Stimulated activated naive CD8-positive, alpha-beta T cell treated with anti-CD3 and anti-CD28 coated beads, Interleukin-15, Interleukin-2, amounts not matched to agents 100 ng/mL and 50 ng/mL, for 24 hours (primary cell): Measurements from ENCODE around the gene CELF4.
"Not testable (repeated sequence)": the region's sequence is repeated elsewhere in the genome, so short reads cannot be mapped to it uniquely, and the experiment has no call there.

Experiments
- H3K27ac Mint-ChIP-seq: one replicate; pipeline ENCODE4 v1.8.0; 2021; ENCODE audit warnings: mild to moderate bottlenecking, mixed read lengths
- H3K27me3 Mint-ChIP-seq: one replicate; pipeline ENCODE4 v1.8.0; 2021; ENCODE audit warnings: mixed read lengths
- H3K36me3 Mint-ChIP-seq: one replicate; pipeline ENCODE4 v1.8.0; 2021; ENCODE audit warnings: low read depth, mixed read lengths
- H3K4me1 Mint-ChIP-seq: one replicate; pipeline ENCODE4 v1.8.0; 2021; ENCODE audit warnings: low read depth, mixed read lengths
- H3K4me3 Mint-ChIP-seq: one replicate; pipeline ENCODE4 v1.8.0; 2021; ENCODE audit warnings: mild to moderate bottlenecking, mixed read lengths
- H3K9me3 Mint-ChIP-seq: one replicate; pipeline ENCODE4 v1.8.0; 2021; ENCODE audit warnings: mixed read lengths

The CELF4 gene

GRCh38 chr18:37470986-37471385, 94.6 kb downstream of the CELF4 start:
- no peak overlapping the region for H3K4me3 Mint-ChIP-seq
- H3K4me1 Mint-ChIP-seq = no peaks in the 10 kb centered on the region
- no peaks in the 10 kb centered on the region for H3K36me3 Mint-ChIP-seq
- H3K27ac Mint-ChIP-seq = no peak overlapping the region
- H3K9me3 Mint-ChIP-seq = no peaks in the 10 kb centered on the region
- H3K27me3 Mint-ChIP-seq = no peaks in the 10 kb centered on the region

- Mint-ChIP-seq H3K27ac (no peak overlapping the region), H3K9me3 (no peaks in the 10 kb centered on the region), H3K4me3 (no peak overlapping the region), H3K27me3 (no peaks in the 10 kb centered on the region), H3K36me3 (no peaks in the 10 kb centered on the region), H3K4me1 (no peaks in the 10 kb centered on the region)
These were observed 98.5 kb downstream of the CELF4 start for GRCh38 chr18:37467002-37467662.

DNA sequence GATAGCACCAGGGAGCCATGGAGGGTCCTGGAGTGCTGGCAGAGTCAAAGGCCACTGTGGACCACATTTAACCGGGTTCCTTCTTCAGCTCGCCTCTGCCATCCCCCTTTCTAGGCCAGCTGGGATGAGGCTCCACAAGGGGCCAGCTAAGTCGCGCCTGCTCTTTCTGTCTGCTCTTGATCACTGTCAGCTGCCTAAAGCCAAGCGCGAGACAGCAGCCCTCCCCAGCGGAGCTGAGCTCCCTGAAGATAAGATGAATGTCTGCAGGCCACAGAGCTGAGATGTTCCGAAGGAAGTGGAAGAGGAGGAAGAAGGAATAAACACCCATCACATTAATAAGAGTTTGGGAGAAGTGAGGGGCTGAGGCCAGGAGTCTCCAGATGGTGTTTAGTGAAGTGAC, 99.6 kb downstream of the CELF4 start:
- Mint-ChIP-seq H3K9me3 (no peaks in the 10 kb centered on the region), H3K27me3 (no peaks in the 10 kb centered on the region), H3K4me3 (no peak overlapping the region), H3K4me1 (no peaks in the 10 kb centered on the region), H3K27ac (no peak overlapping the region), H3K36me3 (no peaks in the 10 kb centered on the region)

DNA sequence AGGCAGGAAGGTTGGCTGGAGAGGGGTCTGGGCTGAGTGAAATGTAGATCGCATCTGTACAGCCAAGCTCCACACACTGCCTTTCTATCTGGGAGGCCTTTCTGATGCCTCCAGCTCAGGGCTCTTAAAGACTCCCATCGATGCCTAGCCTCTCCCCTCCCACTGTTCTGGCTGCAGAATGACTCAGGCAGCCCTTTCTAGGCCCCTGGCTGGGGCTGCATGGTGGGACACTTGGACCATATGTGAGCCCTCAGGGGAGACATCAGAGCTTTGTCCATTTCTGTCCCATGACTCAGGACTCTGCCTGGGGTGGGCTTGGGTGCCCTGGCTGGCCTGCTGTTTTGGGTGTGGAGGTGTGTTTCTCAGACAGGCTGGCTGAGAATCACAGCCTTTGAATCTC, 101.3 kb downstream of the CELF4 start:
- no peak overlapping the region for H3K4me3 Mint-ChIP-seq
- no peak overlapping the region for H3K27ac Mint-ChIP-seq
- H3K36me3 Mint-ChIP-seq = no peaks in the 10 kb centered on the region
- H3K9me3 Mint-ChIP-seq = no peaks in the 10 kb centered on the region
- H3K4me1 Mint-ChIP-seq = no peaks in the 10 kb centered on the region
- H3K27me3 Mint-ChIP-seq = no peaks in the 10 kb centered on the region

DNA sequence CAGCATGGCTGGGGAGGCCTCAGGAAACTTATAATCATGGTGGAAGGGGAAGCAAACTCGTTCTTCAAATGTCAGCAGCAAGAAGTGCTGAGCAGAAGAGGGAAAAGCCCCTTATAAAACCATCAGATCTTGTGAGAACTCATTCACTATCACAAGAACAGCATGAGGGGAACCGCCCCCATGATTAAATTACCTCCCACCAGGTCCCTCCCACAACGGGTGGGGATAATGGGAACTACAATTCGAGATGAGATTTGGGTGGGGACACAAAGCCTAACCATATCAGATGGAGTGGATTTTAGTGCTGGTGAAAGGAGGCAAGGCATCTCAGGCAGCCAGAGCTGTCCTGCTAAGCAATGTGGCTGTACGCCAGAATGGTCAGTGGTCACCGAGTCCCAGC, 104.3 kb downstream of the CELF4 start:
- not testable (repeated sequence) for H3K27ac Mint-ChIP-seq, H3K4me3 Mint-ChIP-seq, H3K36me3 Mint-ChIP-seq, H3K9me3 Mint-ChIP-seq, H3K27me3 Mint-ChIP-seq, H3K4me1 Mint-ChIP-seq

GRCh38 chr18:37460604-37461003, 105.0 kb downstream of the CELF4 start:
- Mint-ChIP-seq H3K9me3 (no peaks in the 10 kb centered on the region), H3K27ac (no peak overlapping the region), H3K36me3 (no peaks in the 10 kb centered on the region), H3K27me3 (no peaks in the 10 kb centered on the region), H3K4me3 (no peak overlapping the region), H3K4me1 (no peaks in the 10 kb centered on the region)

- Mint-ChIP-seq H3K4me3 (no peak overlapping the region), H3K27me3 (no peaks in the 10 kb centered on the region), H3K9me3 (no peaks in the 10 kb centered on the region), H3K36me3 (no peaks in the 10 kb centered on the region), H3K27ac (no peak overlapping the region), H3K4me1 (no peaks in the 10 kb centered on the region)
These were observed 106.9 kb downstream of the CELF4 start for GRCh38 chr18:37458697-37459096.

DNA sequence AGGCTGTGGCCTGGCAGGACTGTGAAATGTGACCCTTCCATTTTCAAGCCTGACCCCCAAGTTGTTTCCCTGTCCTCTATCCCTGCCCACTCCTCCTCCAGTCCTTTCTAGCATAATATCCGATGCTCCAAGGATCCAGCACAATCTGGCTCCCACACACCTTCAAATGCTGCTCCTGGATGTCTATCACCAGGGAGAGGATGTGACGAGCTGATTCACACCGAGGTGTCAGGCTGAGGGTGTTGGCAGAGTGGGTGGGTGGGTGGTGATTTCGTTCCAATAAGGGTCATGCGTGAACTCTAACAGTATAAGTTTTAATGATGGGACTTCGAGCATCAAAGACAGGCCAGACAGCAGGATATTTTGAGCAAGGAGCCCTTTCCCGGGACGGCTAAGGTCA, 107.8 kb downstream of the CELF4 start:
- no peak overlapping the region for H3K4me3 Mint-ChIP-seq
- no peaks in the 10 kb centered on the region for H3K9me3 Mint-ChIP-seq
- H3K27ac Mint-ChIP-seq = no peak overlapping the region
- no peaks in the 10 kb centered on the region for H3K36me3 Mint-ChIP-seq
- H3K27me3 Mint-ChIP-seq = no peaks in the 10 kb centered on the region
- no peaks in the 10 kb centered on the region for H3K4me1 Mint-ChIP-seq

DNA sequence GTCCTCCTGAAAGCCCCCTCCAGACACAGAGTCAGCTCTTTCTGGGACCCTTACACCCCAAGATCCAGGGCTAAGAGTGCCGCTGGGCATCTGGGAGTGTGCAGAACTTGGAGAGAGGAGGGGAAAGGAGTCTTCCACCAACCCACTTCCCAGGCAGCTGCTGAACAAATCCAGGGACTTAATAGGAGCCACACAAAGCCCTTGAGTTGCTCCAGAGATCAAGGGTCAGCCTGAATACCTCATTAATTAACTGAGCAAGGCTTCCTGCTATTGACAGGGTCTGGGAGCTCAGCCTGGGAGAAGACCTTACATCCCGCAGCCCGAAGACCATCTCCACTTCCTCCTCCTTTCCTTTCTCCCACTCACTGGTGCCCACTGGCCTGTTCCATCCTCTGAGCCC, 108.3 kb downstream of the CELF4 start:
- no peaks in the 10 kb centered on the region for H3K36me3 Mint-ChIP-seq
- no peaks in the 10 kb centered on the region for H3K27me3 Mint-ChIP-seq
- no peaks in the 10 kb centered on the region for H3K9me3 Mint-ChIP-seq
- no peaks in the 10 kb centered on the region for H3K4me1 Mint-ChIP-seq
- no peak overlapping the region for H3K27ac Mint-ChIP-seq
- H3K4me3 Mint-ChIP-seq = no peak overlapping the region

DNA sequence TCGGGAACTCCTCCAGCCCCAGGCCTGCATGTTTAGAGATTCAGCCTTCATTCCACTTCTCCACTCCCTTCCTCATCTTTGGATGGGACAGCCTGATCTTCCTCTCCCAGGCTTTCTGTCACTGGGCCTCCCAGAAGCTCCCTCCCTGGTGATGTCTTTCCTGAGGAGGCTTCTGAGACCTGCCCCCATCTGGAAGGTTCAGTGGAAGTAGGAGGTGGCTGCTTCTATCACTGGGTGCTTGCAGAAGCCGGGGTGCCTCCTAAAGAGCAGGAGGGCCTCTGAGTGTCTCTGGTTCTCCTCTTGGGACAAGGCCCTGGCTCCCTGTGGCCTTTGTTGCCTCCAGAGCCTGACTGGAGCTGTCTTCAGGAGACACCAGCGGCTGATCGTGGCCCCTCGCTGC, 108.7 kb downstream of the CELF4 start:
- H3K4me1 Mint-ChIP-seq = no peaks in the 10 kb centered on the region
- H3K27ac Mint-ChIP-seq = no peak overlapping the region
- H3K4me3 Mint-ChIP-seq = no peak overlapping the region
- H3K9me3 Mint-ChIP-seq = no peaks in the 10 kb centered on the region
- H3K36me3 Mint-ChIP-seq = no peaks in the 10 kb centered on the region
- no peaks in the 10 kb centered on the region for H3K27me3 Mint-ChIP-seq

DNA sequence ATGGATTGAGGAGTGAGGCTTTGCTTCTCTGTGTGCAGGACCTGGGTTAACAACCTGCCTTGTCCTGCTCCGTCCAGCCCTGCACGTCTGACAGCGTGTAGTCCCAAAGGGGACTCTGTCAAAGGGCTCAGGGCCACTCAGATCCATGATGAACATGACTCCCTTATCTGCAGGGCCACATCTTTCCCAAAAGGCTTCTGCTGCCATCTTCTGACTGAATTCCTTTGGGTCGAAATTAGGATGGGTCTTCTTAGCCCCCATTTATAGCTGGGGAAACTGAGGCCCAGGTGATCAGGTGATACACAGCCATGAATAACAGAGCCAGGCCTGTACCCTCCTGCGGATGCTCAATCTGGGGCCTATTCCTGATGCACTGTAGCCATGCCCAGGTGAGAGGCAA, 109.2 kb downstream of the CELF4 start:
- Mint-ChIP-seq H3K27me3 (no peaks in the 10 kb centered on the region), H3K4me1 (no peaks in the 10 kb centered on the region), H3K36me3 (no peaks in the 10 kb centered on the region), H3K4me3 (no peak overlapping the region), H3K9me3 (no peaks in the 10 kb centered on the region), H3K27ac (no peak overlapping the region)

- no peaks in the 10 kb centered on the region for H3K27me3 Mint-ChIP-seq
- no peak overlapping the region for H3K4me3 Mint-ChIP-seq
- H3K9me3 Mint-ChIP-seq = no peaks in the 10 kb centered on the region
- H3K27ac Mint-ChIP-seq = no peak overlapping the region
- no peaks in the 10 kb centered on the region for H3K4me1 Mint-ChIP-seq
- no peaks in the 10 kb centered on the region for H3K36me3 Mint-ChIP-seq
These were observed 111.8 kb downstream of the CELF4 start for GRCh38 chr18:37453752-37454151.

- H3K4me3 Mint-ChIP-seq = no peak overlapping the region
- H3K36me3 Mint-ChIP-seq = no peaks in the 10 kb centered on the region
- no peaks in the 10 kb centered on the region for H3K27me3 Mint-ChIP-seq
- no peaks in the 10 kb centered on the region for H3K4me1 Mint-ChIP-seq
- no peak overlapping the region for H3K27ac Mint-ChIP-seq
- no peaks in the 10 kb centered on the region for H3K9me3 Mint-ChIP-seq
These were observed 112.8 kb downstream of the CELF4 start for GRCh38 chr18:37452682-37453385.

DNA sequence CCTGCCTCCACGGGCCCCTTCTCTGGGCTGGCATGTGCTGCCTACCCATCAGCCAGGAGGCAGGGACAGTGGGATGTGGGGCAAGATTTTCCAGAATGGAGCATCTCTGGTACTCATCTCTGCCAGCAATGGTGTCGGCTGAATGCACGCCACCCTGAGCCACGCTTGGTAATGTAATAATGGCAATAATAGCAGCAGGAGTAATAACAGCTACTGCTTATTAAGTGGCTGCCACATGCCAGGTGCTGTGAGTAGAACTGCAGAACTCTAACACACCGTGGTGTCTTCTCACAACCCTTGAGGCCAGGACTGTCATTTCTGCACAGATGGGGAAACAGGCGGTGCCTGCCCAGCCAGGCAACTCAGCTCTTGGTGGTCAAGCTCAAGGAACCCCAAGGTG, 113.6 kb downstream of the CELF4 start:
- no peaks in the 10 kb centered on the region for H3K9me3 Mint-ChIP-seq
- no peaks in the 10 kb centered on the region for H3K27me3 Mint-ChIP-seq
- no peaks in the 10 kb centered on the region for H3K4me1 Mint-ChIP-seq
- H3K27ac Mint-ChIP-seq = no peak overlapping the region
- H3K36me3 Mint-ChIP-seq = no peaks in the 10 kb centered on the region
- H3K4me3 Mint-ChIP-seq = no peak overlapping the region

GRCh38 chr18:37451239-37451825, 114.3 kb downstream of the CELF4 start:
- Mint-ChIP-seq H3K27ac (no peak overlapping the region), H3K36me3 (no peaks in the 10 kb centered on the region), H3K4me1 (no peaks in the 10 kb centered on the region), H3K27me3 (no peaks in the 10 kb centered on the region), H3K9me3 (no peaks in the 10 kb centered on the region), H3K4me3 (no peak overlapping the region)
